Activated CD8-positive, alpha-beta memory T cell treated with anti-CD3 and anti-CD28 coated beads, Interleukin-2, amount 50 U/mL, for 24 hours (primary cell): ENCODE data around the gene PSIP1.
"Not testable (repeated sequence)": the region's sequence is repeated elsewhere in the genome, so short reads cannot be mapped to it uniquely, and the experiment has no call there.

Experiments used
- DNase-seq: peaks from one replicate; pipeline ENCODE4 v3.0.0-alpha.2; 2020; ENCODE audit errors: extremely low read depth

Gene PSIP1

DNA sequence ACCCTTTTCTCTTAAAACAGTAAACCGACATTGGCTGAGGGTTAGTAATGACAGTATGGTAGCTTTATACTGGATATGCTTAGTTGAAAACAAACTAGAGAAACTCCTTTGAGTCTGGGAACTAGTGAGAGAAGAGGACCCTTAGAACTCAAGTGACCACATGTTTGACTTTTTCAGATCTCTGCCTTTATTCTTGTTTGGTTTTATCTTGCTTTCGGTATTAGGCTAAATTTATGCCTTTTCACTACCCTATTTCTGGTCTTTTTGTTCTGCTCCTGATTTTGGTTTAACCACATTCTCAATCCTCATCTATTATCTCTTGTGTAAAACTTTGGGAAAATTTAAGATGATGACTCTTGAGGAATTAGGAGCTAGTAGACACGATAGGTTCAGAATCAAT, 77.1 kb downstream of the PSIP1 start:
- no peak for DNase-seq

DNA sequence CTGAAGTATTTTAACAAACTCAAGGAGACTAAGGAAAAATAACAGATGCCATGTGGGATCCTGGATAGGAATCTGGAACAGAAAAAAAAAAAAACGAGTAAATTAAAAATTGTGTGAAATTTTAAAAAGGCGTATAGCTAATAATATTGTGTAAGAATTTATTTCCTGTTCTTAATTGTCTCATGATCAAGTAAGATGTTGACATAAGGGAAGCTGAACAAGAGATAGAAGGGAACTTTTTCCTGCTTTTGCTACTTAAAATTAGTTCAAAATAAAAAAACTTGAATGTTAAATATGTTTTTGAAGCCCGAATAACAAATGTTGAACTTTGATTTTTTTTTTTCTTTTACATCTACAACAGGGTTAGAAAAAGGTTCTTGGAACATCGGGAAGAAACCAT, 77.6 kb downstream of the PSIP1 start:
- no peak for DNase-seq

DNA sequence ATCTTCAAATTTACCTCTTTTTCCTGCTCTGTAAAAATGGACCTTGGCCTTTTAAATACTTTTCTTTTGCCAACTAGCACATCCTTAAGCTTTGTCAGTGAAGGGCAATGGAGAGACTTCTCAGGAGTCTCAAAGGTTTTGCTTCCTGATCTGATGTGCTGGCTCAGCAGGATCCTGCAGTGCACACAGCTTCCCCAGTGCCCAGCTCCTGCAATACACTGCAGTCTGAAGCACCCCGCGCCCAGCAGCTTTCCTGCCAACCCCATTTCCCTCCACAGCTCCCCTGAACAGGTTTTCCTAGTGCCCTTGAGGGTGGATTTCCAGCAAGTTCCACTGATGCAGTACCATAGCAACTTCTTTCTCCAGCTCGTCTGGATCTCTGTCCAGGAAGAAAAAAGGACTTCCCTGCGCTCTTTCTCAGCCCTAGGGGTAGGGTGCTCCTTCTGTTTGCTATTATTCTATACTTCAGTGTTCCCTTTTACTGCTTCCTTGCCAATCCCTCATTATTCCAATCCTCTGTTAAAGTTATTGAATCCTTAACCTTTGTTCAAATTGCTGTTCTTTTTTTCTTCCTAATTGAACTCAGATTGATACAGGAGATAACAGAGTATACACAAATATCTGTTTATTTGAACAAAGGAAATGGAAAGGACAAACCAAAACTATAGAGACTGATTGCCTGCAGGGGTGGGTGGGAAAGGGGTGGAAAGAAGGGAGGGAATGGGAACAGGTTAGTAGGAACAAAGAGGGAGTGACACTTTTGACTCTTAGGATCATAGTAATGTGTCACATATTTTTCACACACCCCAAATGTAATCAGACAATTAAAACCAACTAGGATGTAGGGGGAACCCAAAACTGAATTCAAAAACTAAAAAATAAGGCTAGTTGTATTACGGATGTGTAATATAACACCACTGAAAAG, 79.6 kb downstream of the PSIP1 start:
- DNase-seq = no peak

DNA sequence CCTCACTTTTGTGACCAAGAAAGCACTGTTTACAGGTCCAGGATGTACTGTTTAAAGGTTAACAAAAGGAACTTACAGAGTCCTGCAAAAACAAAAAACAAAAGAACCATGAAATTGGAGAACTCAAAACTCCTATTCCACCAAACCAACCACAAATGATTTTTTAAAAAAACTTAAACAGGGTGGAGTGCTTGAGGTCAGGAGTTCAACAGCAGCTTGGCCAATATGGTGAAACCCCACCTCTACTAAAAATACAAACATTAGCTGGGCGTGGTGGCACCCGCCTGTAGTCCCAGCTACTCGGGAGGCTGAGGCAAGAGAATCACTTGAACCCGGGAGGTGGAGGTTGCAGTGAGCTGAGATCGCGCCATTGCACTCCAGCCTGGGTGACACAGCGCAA, 83.1 kb downstream of the PSIP1 start:
- not testable (repeated sequence) for DNase-seq

DNA sequence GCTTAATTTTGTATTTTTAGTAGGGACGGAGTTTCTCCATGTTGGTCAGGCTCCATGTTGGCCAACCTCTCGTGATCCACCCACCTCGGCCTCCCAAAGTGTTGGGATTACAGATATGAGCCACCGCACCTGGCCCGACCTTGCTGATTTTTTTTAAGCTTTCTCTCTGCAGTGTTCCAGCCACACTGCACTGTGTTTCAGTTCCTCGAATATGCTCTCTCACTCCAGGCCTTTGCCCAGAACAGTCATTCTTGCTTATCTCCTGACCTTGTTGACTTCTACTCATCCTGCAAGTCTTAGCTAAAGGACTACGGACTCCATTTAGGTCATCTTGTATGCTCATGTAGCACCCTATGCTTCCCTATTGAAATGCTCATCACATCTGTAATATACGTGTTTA, 84.8 kb downstream of the PSIP1 start:
- no peak for DNase-seq

DNA sequence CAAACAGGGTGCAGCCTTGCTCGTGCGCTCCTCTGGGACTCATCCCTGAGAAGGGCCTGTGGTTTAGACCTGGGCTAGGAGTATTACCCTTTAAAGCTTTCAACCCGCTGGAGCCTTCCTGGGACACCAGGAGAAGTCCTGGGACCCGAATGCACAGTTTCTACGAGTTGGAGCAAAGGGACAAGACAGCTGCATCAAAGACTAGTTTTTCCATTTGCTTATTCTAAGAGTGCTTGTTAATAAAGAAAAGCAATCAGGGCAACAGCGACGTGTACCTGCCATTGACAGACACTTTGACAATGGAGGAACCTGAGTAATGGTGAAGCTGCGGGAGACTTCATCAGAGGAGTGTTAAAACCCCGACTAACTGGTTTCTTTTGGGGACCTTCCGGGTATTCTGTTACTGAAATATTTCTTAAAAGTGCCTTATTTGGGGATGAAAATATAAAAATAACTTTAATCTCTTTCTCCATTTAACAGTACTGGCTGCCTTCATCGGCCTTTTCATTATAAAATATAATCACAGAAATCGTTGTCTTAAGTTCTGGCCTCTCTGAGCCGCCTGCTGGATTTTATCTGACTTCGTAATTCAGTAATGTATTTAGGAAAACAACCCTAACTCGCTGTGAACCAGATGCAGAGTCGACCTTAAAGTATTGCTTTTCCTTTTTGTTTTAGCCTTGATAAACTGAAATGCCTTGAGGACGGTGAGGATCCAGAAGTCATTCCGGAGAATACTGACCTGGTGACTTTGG, 87.4 kb downstream of the PSIP1 start:
- DNase-seq = no peak

DNA sequence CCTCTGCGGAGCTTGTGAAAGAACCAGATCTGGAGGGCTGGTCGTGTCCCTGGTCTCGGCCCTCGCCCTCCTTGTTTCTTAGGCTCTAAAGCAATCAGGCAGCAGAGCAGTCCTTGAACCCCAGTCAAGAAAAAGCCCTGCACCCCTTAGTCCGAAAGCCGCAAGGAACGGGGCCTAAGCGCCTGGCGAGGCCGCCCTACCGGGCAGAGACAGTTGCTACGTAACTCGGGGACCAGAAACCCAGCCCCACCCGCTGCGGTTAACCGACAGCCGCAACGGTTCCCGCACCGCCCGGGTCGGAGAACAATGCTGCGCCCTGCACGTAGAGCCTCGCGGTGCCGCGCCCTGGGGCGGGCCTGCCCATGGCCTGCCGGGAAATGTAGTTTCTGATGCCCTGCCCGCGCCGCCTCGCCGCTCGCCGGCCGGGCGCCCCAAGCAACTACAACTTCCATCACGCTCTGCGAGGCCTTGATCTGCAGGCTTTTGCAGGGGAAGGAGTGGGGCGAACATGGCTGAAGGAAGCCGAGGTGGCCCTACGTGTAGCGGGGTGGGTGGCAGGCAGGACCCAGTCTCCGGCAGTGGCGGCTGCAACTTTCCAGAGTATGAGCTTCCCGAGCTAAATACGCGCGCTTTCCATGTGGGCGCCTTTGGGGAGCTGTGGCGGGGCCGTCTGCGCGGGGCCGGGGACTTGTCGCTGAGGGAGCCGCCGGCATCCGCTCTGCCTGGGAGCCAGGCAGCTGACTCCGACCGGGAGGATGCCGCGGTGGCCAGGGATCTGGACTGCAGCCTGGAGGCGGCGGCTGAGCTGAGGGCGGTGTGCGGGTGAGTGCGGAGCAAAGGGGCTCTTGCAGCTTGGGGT, 88.2 kb downstream of the PSIP1 start, which contains the start of gene SNAPC3:
Gene SNAPC3 (plus strand): TSS at position 505 of the 859 bp plus-strand sequence. CDS start 4 bp downstream, at position 509.
- DNase-seq = peak; percentile 79

DNA sequence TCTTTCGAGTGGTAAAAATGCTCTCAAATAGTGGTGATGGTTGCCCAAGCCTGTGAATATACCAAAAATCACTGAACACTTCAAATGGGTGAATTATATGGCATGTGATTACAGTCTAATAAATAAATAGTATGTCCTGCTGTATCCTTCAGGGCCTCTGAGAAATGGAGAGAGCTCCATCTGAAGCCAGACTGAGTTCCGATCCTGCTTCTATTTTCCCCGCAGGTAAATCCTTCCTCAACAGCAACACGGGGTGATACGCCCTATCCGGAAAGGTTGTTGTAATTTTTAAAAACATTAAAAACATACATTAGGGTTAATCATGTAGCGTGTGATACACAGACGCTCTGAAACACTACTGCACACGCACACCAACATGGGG, 88.8 kb downstream of the PSIP1 start:
- no peak for DNase-seq

DNA sequence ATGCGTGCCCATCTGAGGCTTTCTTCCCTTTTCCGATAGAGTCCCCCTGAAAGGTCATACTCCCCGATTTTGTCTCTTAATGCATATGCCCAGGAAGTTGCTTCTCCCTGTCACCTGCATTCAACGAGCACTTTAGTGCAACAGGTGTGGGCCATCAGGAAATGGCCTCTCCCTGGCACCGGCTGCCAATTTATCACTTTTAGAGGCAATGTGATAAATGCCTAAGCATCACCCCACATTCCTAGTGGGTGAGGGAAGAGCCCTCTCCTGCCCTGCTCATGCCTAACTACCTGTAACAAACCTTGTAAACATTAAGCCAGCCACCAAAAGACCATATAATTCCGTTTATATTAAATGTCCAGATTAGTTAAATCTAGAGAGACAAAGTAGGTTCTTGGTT, 89.2 kb downstream of the PSIP1 start:
- DNase-seq = no peak

DNA sequence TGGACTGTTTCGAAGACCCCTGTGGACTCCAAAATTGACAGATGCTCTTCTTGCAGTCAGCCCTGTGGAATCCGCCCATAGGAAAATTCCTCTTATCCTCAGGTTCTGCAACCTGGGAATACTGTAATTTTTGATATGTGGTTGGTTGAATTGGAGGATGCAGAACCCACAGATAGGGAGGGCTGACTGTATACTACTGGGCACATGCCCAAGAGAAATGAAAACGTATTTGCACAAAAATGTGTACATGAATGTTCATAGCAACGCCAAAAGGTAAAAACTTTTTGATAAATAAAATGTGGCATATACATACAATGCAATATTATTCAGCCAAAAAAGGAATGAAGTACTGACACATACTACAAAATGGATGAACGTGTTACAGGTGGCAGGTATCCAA, 90.0 kb downstream of the PSIP1 start:
- DNase-seq = no peak

DNA sequence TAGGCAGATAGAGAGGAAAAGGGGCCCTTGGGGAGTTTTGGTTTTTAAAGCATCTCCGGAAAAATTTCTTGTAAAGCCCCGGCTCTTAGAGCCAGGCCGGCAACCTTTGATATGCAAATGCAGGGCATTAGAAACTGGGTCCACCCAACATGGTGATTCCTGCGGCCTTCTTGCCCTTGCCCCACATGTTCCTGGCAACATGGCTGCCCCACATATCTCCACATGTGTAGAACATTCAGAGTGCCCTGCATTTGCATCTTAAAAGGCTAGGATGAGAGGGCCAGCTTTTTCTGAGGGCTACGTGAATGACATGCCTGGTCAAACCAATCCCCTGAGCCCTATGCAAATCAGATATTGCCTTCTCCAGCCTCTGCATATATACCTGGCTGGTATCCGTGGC, 93.1 kb downstream of the PSIP1 start:
- DNase-seq = no peak

DNA sequence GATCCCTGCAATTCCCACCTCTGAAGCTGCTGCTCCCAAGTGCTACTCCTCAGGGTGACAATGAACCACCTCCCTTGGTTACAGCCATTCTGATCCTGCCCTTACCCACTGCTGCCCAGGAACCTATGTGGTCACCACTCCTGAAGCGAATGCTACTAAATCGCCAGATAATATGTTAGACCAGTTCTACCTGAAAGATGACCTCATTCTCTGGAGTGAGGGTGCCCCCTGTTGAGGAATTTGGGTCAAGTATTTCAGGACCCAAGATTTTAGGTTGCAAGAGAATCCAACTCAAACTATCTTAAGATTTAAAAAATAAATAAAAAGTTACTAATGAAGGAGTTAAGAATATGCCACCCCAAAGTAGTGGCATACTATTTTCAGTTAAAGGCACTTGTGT, 93.9 kb downstream of the PSIP1 start:
- DNase-seq = no peak
